Epithelial cell of esophagus (primary cell): Measurements from ENCODE around the gene NAALAD2.
"Not testable (repeated sequence)": the region's sequence is repeated elsewhere in the genome, so short reads cannot be mapped to it uniquely, and the experiment has no call there.

Experiments
- DNase-seq: peaks from one replicate; pipeline ENCODE4 v3.0.0; 2010; ENCODE audit warnings: low read depth
- H3K4me3 ChIP-seq: 2 replicates; pipeline ENCODE4 v1.5.1; 2011; ENCODE audit warnings: mild to moderate bottlenecking, low read length, control low read depth
- TF ChIP-seq, protein P1 (sequence below): IDR thresholded peaks from 2 replicates; pipeline ENCODE4 v1.5.1; 2011; ENCODE audit warnings: low read depth, mild to moderate bottlenecking, low read length, control low read depth, inconsistent platforms; ENCODE audit not compliant: insufficient read depth; ENCODE audit errors: missing control alignments

NAALAD2 gene

DNA sequence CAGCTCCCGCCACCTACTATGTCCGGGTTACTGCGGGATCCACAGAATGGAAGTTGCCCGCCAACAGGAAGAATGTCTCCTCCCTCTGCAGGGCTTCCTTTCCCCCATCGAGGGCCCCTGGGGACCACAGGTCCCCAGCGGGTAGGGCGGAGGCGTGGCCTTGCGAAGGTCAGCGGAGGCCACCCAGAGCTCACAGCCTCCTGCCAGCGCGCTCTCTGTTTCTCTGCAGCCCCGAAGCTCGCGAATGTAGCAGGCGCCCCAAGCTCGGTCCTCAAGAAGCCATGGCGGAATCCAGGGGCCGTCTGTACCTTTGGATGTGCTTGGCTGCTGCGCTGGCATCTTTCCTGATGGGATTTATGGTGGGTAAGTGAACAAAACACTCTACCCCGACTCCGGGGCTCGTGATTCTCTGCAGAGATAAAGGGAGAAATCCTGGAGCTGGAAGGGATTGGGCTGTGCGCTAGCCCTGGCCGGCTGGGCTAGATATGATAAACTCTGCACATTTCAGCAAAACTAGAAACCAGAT, at the start of gene NAALAD2:
TSS of gene NAALAD2 (plus strand) at position 186 of the 526 bp plus-strand sequence. CDS start at position 282, 96 bp downstream.
- DNase-seq, result peak; percentile 16
- H3K4me3 ChIP-seq, result peak within 1 kb of the TSS; percentile 44
- TF ChIP-seq, protein P1, sequence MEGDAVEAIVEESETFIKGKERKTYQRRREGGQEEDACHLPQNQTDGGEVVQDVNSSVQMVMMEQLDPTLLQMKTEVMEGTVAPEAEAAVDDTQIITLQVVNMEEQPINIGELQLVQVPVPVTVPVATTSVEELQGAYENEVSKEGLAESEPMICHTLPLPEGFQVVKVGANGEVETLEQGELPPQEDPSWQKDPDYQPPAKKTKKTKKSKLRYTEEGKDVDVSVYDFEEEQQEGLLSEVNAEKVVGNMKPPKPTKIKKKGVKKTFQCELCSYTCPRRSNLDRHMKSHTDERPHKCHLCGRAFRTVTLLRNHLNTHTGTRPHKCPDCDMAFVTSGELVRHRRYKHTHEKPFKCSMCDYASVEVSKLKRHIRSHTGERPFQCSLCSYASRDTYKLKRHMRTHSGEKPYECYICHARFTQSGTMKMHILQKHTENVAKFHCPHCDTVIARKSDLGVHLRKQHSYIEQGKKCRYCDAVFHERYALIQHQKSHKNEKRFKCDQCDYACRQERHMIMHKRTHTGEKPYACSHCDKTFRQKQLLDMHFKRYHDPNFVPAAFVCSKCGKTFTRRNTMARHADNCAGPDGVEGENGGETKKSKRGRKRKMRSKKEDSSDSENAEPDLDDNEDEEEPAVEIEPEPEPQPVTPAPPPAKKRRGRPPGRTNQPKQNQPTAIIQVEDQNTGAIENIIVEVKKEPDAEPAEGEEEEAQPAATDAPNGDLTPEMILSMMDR, result no peak

DNA sequence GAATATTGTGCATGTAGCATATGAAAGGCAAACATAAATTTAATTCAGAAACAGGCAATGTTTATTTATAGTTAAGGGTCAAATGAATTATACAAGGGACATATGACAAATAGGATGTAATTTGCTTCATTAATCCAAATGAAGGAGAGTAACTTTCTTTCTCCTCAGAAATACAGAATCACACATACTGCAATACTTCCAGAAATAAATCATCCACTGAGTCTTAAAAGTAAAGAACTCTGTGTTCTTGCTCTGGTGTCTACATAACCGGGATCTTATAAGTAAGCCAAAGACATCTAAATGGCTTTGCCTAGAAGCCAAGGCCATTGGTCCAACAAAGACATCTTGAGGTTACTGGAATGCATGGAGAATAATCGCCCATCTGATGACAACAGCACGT, 48.8 kb upstream of the NAALAD2 start, which contains the start of gene UBTFL1:
TSS of gene UBTFL1 (plus strand) at position 301 of the 400 bp plus-strand sequence. CDS start at position 301, 0 bp downstream.
- not testable (repeated sequence) for DNase-seq, H3K4me3 ChIP-seq

DNA sequence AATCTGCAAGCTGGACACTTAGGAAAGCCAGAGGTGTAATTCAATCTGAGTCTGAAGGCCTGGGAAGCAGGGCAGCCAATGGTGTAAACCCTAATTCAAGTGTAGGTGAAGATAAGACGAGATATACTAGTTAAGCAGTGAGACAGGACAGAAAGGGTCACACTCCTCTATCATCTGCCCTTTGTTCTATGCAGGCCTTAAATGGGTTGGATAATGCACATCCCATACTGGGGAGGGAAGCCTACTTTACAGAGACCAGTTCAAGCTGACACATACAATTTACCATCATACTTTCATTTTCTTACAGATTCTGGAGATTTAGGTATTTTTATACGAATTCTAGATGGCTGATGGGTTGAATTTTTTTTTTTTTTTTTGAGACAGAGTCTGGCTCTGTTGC, 45.7 kb upstream of the NAALAD2 start:
- not testable (repeated sequence) for H3K4me3 ChIP-seq, DNase-seq

DNA sequence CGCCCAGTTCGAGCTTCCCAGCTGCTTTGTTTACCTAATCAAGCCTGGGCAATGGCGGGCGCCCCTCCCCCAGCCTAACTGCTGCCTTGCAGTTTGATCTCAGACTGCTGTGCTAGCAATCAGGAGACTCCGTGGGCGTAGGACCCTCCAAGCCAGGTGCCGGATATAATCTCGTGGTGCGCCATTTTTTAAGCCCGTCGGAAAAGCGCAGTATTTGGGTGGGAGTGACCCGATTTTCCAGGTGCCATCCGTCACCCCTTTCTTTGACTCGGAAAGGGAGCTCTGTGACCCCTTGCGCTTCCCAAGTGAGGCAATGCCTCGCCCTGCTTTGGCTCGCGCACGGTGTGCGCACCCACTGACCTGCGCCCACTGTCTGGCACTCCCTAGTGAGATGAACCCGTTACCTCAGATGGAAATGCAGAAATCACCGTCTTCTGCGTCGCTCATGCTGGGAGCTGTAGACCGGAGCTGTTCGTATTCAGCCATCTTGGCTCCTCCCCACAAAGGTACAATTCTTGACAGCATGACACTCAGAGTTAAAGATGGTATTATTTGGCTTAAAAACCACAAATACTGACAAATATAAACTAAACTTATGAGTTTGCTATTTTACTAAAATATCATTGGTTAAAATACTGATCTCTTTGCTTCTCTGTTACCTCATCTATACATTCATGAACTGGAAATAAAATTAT, 39.1 kb upstream of the NAALAD2 start:
- H3K4me3 ChIP-seq, DNase-seq: not testable (repeated sequence)

DNA sequence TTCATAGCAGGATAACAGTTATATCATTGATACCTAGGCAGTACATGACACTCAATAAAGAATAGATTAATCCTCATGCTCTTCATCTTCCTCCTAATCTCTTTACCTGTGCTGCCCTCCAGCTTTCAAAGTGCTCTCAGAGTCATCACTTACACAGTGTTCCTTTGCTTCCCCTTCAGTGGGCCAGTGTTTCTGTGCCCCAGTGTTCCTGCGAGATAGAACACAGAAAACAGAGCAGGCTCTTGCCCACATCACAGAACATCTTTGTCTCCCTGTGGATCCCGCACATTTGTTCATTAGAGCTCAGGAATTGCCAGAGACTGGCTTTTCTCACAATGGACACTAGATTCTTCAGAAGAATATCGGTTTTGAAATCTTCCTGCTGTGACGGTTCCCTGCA, 36.2 kb upstream of the NAALAD2 start:
- not testable (repeated sequence) for H3K4me3 ChIP-seq, DNase-seq

DNA sequence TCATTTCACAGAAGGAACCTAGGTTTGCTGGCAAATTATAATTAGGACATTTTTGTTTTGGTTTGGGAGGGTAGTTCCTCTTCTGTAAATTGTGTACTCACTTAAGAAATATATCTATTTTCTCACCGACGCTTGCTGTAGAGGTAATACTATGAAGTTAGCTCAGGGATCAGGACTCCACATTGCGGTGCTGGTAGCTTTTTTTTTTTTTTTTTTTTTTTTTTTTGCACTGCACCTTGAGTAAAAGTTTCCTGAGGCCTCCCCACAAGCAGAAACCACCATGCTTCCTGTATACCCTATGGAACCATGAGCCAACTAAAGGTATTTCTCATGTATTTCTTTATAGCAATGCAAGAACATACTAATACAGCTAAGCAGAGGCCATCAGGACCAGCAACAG, 34.0 kb upstream of the NAALAD2 start:
- TF ChIP-seq, protein P1, result no peak
- H3K4me3 ChIP-seq, result no peak overlapping the region

DNA sequence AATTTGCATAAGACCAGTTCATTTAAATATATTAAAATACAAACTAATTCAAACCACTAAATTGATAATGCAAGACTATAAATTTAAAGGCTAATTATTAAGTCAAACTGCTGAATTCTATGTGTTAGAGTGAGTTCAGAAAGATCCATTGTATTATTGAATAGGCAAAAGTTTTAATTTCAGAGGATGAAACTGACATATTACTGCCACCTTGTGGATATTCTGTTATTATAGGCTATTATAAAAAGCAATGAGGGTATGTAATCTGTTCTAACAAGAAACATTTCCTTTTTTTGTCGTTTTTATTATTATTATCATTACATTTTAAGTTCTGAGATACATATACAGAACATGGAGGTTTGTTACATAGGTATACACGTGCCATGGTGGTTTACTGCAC, 20.9 kb upstream of the NAALAD2 start:
- TF ChIP-seq, protein P1, result peak; percentile 18
- peak; percentile 5 for DNase-seq
- no peak overlapping the region for H3K4me3 ChIP-seq

More for the DNA sequence above, 34.0 kb upstream of the NAALAD2 start:
- DNase-seq, result no peak

DNA sequence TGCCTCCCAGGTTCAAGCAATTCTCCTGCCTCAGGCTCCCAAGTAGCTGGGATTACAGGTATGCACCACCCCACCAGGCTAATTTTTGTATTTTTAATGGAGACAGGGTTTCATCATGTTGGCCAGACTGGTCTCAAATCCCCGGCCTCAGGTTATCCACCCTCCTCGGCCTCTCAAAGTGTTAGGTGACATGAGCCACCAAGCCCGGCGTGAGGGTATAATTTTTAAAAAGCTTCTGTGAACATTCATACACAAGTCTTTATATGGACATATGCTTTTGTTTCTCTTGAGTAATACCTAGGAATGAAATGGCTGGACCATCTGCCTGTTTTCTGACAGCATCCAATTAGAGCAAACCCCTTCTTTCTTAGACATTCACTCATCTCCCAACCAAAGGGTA, 14.3 kb upstream of the NAALAD2 start:
- TF ChIP-seq, protein P1, result no peak
- DNase-seq, result no peak
- no peak overlapping the region for H3K4me3 ChIP-seq

DNA sequence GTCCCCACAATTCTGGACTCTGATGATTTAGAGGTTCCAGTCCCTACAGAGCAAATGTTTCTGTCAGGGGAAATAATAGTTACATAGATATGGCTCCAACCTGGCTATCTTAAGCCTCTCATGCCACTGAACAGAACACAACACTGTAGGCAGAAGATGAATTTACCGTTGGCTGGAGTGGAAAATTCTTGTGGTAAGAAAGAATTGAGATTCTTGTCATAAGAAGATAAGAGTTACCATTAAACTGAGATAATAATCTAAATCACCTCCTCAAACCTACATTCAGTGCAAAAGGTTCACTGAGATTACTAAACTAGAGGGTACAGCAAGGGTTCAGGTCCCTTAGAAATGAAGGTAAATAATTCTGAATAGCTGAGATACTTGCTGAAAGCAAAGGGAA, 10.1 kb upstream of the NAALAD2 start:
- no peak overlapping the region for H3K4me3 ChIP-seq
- DNase-seq, result no peak
- TF ChIP-seq, protein P1, result no peak
